Measurements from ENCODE around the gene TULP4. TPM values are rescaled to one million over a fixed set of nuclear protein-coding genes. Genes with fewer than 3 reads are reported as not detected.

Gene TULP4
- total RNA-seq, 1 donor from 2014 or later = 104 TPM

- Histone ChIP-seq H3K27ac (no peak overlapping the region), H3K36me3 (peaks cover 12% of the 10 kb centered on the region), H3K4me1 (peaks cover 20% of the 10 kb centered on the region), H3K27me3 (ENCODE audit: low read depth) (no peaks in the 10 kb centered on the region), H3K4me3 (no peak overlapping the region), H3K9me3 (no peaks in the 10 kb centered on the region)
- DNase-seq = no peak
- no peak for TF ChIP-seq CTCF (IDR thresholded peaks at IDR 0.05)
- intact Hi-C loops (cut with DNase I) = no loop called here
- ATAC-seq = no peak
Measured at GRCh38 chr6:158413028-158413427, 100.8 kb downstream of the TULP4 start.

DNA sequence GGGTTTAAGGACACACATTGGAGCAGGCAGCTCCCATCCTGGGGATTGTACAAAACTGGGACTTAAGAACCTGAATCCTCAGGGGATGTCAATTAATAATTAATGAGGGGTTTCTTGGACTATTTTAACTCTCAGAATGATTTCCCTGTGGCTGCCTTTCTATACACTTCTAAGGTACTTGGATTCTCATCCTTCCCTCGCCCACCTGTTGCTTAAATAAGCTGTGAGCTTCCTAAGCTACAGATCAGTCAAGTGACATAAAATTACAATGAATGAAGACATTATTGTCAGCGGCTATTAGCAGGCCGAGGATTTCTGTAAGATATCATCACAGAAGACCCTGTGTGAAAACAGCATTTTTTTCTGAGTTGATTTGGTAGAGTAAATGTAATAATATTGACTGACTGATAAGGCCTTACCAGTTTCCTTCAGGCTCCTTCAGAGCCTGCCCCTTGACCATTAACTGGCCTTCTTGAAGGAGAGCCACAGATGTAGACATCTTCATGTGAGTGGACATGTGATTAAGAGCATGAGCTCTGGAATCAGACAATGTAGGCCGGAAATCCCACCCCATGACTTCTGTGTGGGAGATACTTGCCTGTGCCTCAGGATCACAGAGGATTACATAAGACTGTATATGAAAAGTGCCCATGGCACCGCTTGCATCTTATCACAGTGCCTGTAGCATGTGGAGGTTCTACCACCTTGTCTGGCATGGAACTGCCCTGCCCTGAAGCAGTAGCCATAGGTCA lies 101.7 kb downstream of the TULP4 start:
- no peak for ATAC-seq

DNA sequence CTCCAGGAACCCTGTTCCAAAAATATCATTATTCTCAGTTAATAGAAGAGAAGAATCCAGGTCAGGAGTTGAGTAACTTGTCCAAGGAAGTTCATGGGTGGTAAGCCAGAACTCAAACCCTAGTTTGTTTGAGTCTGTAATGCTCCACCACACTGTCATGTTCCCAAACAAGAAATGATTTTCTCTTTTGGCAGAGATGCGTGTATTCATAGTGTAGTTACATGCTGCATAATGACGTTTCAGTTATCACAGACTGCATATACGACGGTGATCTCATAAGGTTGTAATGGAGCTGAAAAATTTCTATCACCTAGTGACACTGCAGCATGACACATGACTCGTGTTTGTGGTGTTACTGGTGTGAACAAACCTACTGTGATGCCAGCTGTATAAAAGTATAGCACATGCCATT lies 102.6 kb downstream of the TULP4 start:
- intact Hi-C loops (cut with DNase I) = no loop called here
- peaks cover 5% of the 10 kb centered on the region for H3K4me1 ChIP-seq

More for the DNA sequence above, 101.7 kb downstream of the TULP4 start:
- Histone ChIP-seq H3K27me3 (ENCODE audit: low read depth) (no peaks in the 10 kb centered on the region), H3K9me3 (no peaks in the 10 kb centered on the region), H3K4me3 (no peak overlapping the region), H3K27ac (no peak overlapping the region), H3K36me3 (peaks cover 12% of the 10 kb centered on the region), H3K4me1 (peaks cover 13% of the 10 kb centered on the region)
- TF ChIP-seq CTCF (IDR thresholded peaks at IDR 0.05) = no peak
- intact Hi-C loops (cut with DNase I) = no loop called here
- no peak for DNase-seq

DNA sequence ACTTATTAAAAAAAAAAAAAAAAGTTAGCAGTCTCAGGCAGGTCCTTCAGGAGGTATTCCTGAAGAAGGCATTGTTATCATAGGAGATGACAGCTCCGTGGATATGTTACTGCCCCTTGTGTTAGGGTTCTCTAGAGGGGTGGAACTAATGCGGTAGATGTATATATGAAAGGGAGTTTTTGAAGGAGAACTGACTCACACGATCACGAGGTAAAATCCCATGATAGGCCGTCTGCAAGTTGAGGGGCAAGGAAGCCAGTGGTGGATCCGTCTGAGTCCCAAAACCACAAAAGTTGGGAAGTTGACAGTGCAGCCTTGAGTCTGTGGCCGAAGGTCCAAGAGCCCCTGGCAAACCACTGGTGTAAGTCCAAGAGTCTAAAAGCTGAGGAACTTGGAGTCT lies 103.4 kb downstream of the TULP4 start:
- no peak overlapping the region for H3K27ac ChIP-seq
- intact Hi-C loops (cut with DNase I) = no loop called here
- no peak for DNase-seq
- no peak for TF ChIP-seq CTCF (IDR thresholded peaks at IDR 0.05)
- no peaks in the 10 kb centered on the region for H3K9me3 ChIP-seq
- peaks cover 12% of the 10 kb centered on the region for H3K36me3 ChIP-seq
- ATAC-seq = no peak
- no peak overlapping the region for H3K4me3 ChIP-seq
- no peaks in the 10 kb centered on the region for H3K27me3 ChIP-seq (ENCODE audit: low read depth)
- H3K4me1 ChIP-seq = no peaks in the 10 kb centered on the region

More for the DNA sequence above, 102.6 kb downstream of the TULP4 start:
- no peak for TF ChIP-seq CTCF (IDR thresholded peaks at IDR 0.05)
- H3K4me3 ChIP-seq = no peak overlapping the region
- H3K27ac ChIP-seq = no peak overlapping the region
- peaks cover 12% of the 10 kb centered on the region for H3K36me3 ChIP-seq
- no peaks in the 10 kb centered on the region for H3K9me3 ChIP-seq
- H3K27me3 ChIP-seq (ENCODE audit: low read depth) = no peaks in the 10 kb centered on the region
- ATAC-seq (no peak), DNase-seq (no peak)

DNA sequence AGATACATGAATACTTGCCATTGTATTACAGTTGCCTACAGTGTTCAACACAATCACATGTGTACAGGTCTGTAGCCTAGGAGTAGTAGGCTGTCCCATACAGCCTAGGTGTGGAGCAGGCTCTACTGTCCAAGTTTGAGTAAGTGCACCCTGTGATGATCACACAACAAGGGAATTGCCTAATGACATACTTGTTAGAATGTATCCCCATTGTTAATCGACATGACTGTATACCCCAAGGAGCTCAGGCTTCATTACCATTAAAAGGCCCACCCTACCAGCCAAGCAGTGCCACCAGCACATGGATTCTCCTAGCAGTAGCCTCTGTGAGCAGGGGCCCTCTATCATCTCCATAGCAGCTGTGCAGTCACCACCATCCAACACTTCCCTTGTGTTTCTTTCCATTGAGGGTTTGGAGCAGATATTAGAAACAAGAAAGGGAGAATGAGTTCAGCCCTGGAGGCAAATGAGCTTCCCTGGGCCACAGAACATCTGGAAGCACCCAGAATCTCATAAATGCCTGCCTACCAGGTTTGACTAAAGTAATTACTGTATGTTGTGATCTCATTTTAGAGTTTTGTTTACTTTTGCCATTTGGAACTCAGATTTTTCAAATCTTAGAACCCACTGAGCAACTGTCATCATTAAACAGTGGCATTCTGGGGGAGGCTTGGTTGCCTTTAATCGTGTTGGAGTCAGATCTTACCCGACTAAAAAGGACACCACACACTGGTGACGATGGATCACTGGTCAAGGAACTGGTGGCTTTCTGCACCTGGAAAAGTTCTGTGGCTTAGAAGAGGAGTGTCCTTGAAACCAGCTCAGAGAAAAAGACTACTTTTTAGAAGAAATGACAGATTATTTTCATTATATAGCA lies 104.9 kb downstream of the TULP4 start:
- H3K36me3 ChIP-seq = peaks cover 12% of the 10 kb centered on the region
- H3K27me3 ChIP-seq (ENCODE audit: low read depth) = no peaks in the 10 kb centered on the region
- no peak overlapping the region for H3K27ac ChIP-seq
- no peak for ATAC-seq
- no peaks in the 10 kb centered on the region for H3K4me1 ChIP-seq
- no peak for DNase-seq
- intact Hi-C loops (cut with DNase I) = no loop called here
- TF ChIP-seq CTCF (IDR thresholded peaks at IDR 0.05) = no peak
- no peak overlapping the region for H3K4me3 ChIP-seq
- no peaks in the 10 kb centered on the region for H3K9me3 ChIP-seq
